HG03139 (cell line): ENCODE results near the gene GPR161.

Experiments used
- ATAC-seq: cut with Tn5 transposase; IDR thresholded peaks from one replicate; pipeline ENCODE4 v1.9.1; 2021; ENCODE audit not compliant: unreplicated experiment

Gene GPR161

DNA sequence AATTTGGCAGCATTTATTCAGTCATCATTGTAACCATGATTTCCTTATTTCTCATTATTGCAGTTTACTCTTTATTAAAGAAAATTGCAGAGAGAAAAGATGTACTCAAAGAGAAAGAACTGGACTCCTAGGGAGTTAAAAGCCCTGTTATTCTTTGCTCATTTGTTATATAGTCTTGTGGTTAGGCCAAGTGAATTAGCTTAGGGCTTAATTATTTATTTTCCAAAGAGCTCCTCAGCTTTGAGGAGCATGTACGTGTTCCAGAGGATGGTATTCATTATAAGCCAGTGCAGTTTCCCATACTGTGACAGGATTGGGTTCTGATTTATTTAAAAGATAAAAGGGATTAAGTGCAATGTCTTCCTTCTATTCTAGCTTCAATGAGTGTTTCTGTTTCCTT lies 86.4 kb downstream of the GPR161 start:
- no peak for ATAC-seq

DNA sequence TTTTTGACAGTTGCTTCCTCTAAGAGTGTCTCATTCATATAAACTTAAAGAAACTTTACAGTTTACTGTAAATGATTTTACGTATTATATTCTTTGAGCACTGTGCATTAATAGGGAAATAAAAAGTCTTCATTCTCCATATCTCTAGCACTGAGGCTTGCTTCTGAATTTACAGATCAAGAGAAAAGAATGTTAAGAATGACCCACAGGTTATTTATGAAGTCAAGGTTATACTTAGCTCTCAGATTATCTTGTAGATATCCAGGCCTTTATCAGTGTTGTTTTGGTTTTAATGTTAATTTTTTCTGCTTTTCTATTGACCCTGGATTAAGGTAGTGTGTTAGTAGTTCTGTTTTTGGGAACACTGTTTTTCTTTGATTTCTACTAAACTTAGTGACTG lies 91.4 kb downstream of the GPR161 start:
- no peak for ATAC-seq

DNA sequence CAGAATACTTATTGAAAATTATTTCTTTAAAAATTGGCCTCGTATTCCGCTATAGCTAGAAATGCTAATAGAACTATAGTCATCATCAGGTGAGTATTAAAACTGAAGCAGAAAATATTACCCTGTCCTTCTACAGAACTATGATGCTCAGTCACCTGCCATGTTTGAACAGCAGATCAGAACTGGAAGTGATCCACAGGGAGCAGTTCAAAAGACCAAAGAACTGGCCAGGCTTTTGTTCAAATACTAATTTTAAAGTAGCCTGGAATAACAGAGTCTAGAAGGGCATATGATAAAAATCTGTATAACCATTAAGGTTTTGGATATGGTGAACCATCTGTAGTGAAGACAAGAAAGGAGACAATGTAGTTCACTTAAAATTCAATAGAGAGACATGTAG lies 94.4 kb downstream of the GPR161 start:
- no peak for ATAC-seq

DNA sequence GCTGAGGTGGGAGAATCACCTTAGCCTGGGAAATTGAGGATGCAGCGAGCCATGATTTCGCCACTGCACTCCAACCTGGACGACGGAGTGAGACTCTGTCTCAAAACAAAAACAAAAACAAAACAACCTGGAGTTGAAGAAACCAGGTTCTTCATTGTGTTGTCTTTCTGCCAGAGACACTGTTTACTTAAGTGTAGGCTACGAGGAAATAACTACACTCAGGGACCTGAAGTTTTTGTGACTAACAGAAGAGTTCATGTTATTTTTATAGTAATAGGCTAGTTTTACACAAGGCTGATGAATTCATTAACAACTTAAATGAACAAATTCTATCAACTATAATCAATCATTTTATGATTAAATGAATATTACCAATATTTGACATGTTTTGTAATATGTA lies 101.4 kb downstream of the GPR161 start:
- no peak for ATAC-seq

DNA sequence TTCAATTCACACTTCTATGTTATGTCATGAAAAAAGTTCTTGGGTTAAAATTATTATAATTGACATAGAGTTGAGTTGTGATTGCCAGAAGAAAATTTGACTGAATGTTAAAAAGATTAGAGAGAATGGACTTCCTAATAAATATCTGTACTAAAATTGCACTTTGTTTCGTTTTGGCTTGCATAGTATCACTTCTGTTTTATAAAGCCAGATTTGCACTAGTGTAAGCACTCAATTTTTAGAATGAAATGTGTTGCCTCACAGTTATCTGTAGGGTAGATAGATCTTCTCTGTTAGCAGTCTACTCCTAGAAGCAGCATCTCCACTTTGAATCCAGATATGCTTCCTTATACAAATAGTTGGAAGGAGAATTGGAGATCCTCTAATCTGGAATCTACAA lies 104.7 kb downstream of the GPR161 start:
- ATAC-seq: no peak

DNA sequence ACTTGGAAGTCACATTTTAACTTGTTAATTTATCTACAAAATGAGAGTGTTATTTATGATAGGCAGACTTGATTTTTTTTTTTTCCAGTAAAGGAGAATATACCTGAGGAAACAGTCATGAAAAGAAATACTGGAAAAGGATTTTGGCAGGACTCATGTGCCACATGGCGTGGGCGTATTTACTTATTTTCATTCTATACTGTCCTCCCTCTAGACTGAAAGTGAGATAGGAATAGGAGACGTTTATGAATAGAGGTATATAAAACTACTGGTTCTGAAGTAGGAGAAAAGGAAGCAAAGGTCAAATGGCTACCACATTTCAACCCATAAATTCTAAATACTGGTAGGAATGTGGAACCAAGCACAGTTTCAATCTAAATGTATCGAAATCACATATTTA lies 105.1 kb downstream of the GPR161 start:
- no peak for ATAC-seq

DNA sequence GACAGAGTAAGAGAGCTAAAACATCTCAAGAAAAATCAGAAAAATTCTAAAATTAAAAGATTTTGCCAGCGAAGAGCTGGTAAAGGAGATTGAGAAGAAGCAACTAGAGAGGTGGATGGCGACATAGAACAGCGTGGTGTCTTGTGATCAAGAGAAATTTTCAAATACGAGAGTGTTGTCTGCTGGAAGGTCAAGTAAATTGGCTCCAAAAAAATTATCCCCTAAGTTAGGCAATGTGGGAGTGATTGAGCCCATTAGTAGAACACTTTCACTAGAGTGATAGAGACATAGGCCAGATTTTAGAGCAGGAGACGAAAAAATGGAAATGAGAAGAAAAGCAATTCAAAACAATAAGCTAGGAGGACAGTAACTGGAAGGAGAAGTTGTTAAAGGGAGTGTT lies 105.5 kb downstream of the GPR161 start:
- no peak for ATAC-seq
